K562 (cell line): ENCODE data around the gene SEBOX. TPM values are rescaled to one million over a fixed set of nuclear protein-coding genes. Genes with fewer than 3 reads are reported as not detected.

Source experiments
- ARID2 ChIP-seq: fragments of 450-650 bp; IDR thresholded peaks from 2 replicates; pipeline ENCODE4 v1.6.1; 2017; ENCODE audit warnings: antibody characterized with exemption, mild to moderate bottlenecking
- CBX1 ChIP-seq: sonication (generic); IDR thresholded peaks from 2 replicates; pipeline ENCODE4 v1.6.1; 2016; ENCODE audit warnings: antibody characterized with exemption, low read depth, mild to moderate bottlenecking
- CHD1 ChIP-seq: fragments of 200-600 bp; sonication (generic); IDR thresholded peaks from one replicate; pipeline ENCODE4 v1.6.1; 2012; ENCODE audit warnings: mild to moderate bottlenecking, moderate library complexity, low read length, inconsistent platforms
- LARP7 ChIP-seq: fragments of 450-650 bp; IDR thresholded peaks from 2 replicates; pipeline ENCODE4 v1.6.1; 2016
- NR4A1 ChIP-seq, 2 experiments: fragments of 250-450 bp in 1 of 2; fragments of 450-650 bp in 1 of 2; sonication (Bioruptor Pico) in 1 of 2; IDR thresholded peaks; 2 replicates each; pipeline versions ENCODE4 v1.4.0 to v1.6.1; 2016 to 2020; ENCODE audit warnings: mild to moderate bottlenecking in 2 of 2, missing compliant biosample characterization in 1 of 2, missing genetic modification characterization in 1 of 2, moderate library complexity in 1 of 2
- SMAD3 ChIP-seq: fragments of 450-650 bp; formaldehyde crosslinking; conservative IDR thresholded peaks from 2 replicates; pipeline ENCODE4 v1.4.0; 2020; ENCODE audit warnings: mild to moderate bottlenecking
- SMARCB1 ChIP-seq: IDR thresholded peaks from 2 replicates; pipeline ENCODE4 v1.6.1; 2011; ENCODE audit warnings: improper control_type of control experiment, low read depth; ENCODE audit not compliant: insufficient read length
- SNRNP70 ChIP-seq: fragments of 200-400 bp; formaldehyde crosslinking; optimal IDR thresholded peaks from 2 replicates; pipeline ENCODE3; 2017; ENCODE audit warnings: low read depth, low read length
- SRSF1 ChIP-seq: fragments of 200-400 bp; formaldehyde crosslinking; IDR thresholded peaks from 2 replicates; pipeline ENCODE4 v1.6.1; 2017; ENCODE audit warnings: mild to moderate bottlenecking, low read depth, low read length, moderate library complexity
- SUPT5H ChIP-seq: fragments of 450-650 bp; IDR thresholded peaks from 2 replicates; pipeline ENCODE4 v1.6.1; 2016
- XRCC5 ChIP-seq: fragments of 200-400 bp; formaldehyde crosslinking; IDR thresholded peaks from 2 replicates; pipeline ENCODE4 v1.6.1; 2017; ENCODE audit warnings: low read depth, mild to moderate bottlenecking, low read length
- ZBTB8A ChIP-seq: fragments of 450-650 bp; IDR thresholded peaks from 2 replicates; pipeline ENCODE4 v1.6.1; 2018; ENCODE audit warnings: mild to moderate bottlenecking, moderate library complexity; ENCODE audit not compliant: partially characterized antibody
- ZNF232 ChIP-seq: sonication (generic); formaldehyde crosslinking; IDR thresholded peaks from 2 replicates; pipeline ENCODE4 v1.8.0; 2022; ENCODE audit warnings: mild to moderate bottlenecking, missing genetic modification reagents
- ZNF584 ChIP-seq: fragments of 200-800 bp; sonication (Bioruptor generic); IDR thresholded peaks from 2 replicates; pipeline ENCODE4 v1.6.1; 2016; ENCODE audit warnings: low read depth, mild to moderate bottlenecking, missing genetic modification characterization, missing compliant biosample characterization
- polyA plus RNA-seq, 8 experiments: library from polyadenylated mRNA; depleted of rRNA in 4 of 8; stranded (reverse) in 5 of 8; unstranded in 3 of 8; fragments of >200 nt; fragmentation: Nextera tagmentation in 2 of 8; fragmentation: Illumina TruSeq in 1 of 8; extraction: Ambion mirVana in 2 of 8; extraction: Trizol in 1 of 8; gene quantifications; 2 replicates each; pipeline versions ENCODE4 v1.2.1 to v1.2.3, GENCODE V29; 2011 to 2014; ENCODE audit warnings: inconsistent platforms in 1 of 8, missing spikeins in 1 of 8
- total RNA-seq, 7 experiments: library from RNA; depleted of rRNA in 6 of 7; stranded (reverse); fragments of >200 nt in 6 of 7; fragmentation: Illumina TruSeq in 2 of 7; extraction: Trizol in 2 of 7; gene quantifications; 2 replicates each; pipeline versions ENCODE4 v1.2.1 to v1.2.3, GENCODE V29; 2011 to 2021; ENCODE audit warnings: low replicate concordance in 1 of 7
- TF ChIP-seq, protein P1 (sequence below): sonication (generic); formaldehyde crosslinking; IDR thresholded peaks from 2 replicates; pipeline ENCODE4 v1.9.0; 2022; ENCODE audit warnings: mild to moderate bottlenecking, missing genetic modification reagents
- TF ChIP-seq, protein P2 (sequence below): fragments of 450-650 bp; IDR thresholded peaks from 2 replicates; pipeline ENCODE4 v1.7.0; 2016; ENCODE audit warnings: borderline replicate concordance
- TF ChIP-seq, protein P3 (sequence below): fragments of 250-450 bp; sonication (Bioruptor Pico); IDR thresholded peaks from 2 replicates; pipeline ENCODE4 v1.8.0; 2021; ENCODE audit warnings: borderline replicate concordance, mild to moderate bottlenecking, moderate library complexity; ENCODE audit not compliant: poor library complexity, severe bottlenecking
- TF ChIP-seq, protein P4 (sequence below): sonication (generic); formaldehyde crosslinking; IDR thresholded peaks from 2 replicates; pipeline ENCODE4 v1.4.0; 2020; ENCODE audit warnings: mild to moderate bottlenecking, missing genetic modification reagents
- TF ChIP-seq, protein P5 (sequence below): fragments of 450-650 bp; formaldehyde crosslinking; IDR thresholded peaks from 2 replicates; pipeline ENCODE4 v1.4.0; 2022; ENCODE audit warnings: missing genetic modification characterization
- TF ChIP-seq, protein P6 (sequence below): fragments of 250-450 bp; sonication (Bioruptor Pico); IDR thresholded peaks from 2 replicates; pipeline ENCODE4 v1.4.0; 2020

The SEBOX gene
- total and polyA plus RNA-seq, 9 of the 15 experiments (the other 6 are each of a cell fraction or from before 2014, with no cell fraction given) = not detected

DNA sequence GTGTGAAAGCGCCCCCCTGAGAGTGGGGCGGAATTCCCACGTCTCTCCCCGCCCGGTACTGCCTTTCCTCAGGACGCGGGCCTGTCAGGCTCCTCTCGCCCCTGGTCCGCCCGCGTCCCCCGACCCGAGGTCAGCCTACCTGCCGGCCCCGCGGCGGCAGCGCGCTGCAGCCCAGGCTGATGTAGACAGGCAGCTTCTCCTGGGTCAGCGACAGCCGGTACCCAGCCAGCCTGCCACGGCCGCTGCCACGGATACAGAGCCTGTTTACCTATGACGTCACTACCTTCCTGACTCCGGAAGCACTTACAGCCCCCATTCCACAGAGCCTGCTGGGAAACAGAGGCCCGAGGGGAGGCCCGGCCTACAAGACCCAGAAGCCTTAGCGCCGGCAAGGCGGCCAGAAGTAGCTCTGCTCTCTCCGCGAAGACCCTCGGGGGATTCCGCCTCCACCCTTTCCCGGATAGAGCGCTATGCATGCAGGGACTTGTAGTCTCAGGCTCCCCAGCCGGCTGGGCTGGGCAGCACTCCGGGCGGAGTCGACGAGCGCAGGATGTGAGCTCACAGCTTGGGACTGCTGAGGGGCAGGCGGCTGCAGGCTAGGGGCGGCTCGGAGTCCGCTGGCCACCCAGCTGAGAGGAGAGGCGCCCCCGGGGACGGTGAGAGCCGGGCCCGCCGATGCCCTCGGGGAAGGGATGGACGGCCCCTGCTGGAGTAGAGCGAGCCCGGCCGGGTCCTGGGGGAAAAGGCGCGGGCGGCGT is 29.6 kb downstream of the SEBOX start, which contains the start of the genes IFT20 and TNFAIP1 (continued):
- TF ChIP-seq ZNF232 (CRISPR knock-in tag) (no peak), SMAD3 (CRISPR knock-in tag) (peak; percentile 84), CHD1 (no peak), ZNF584 (CRISPR knock-in tag) (peak; percentile 80), SUPT5H (peak; percentile 78), ARID2 (no peak), XRCC5 (0 out of 2 replicates have a peak, but pooled peaks have one; percentile 51), SNRNP70 (no peak), CBX1 (no peak), ZBTB8A (no peak), NR4A1 (CRISPR knock-in tag; IDR thresholded peaks at IDR 0.05) (peak; percentile 94; the same call in 1 of the 2 replicates), NR4A1 (tag; IDR thresholded peaks at IDR 0.05) (no peak), SMARCB1 (no peak), SRSF1 (no peak), LARP7 (0 out of 2 replicates have a peak, but pooled peaks have one; percentile 17)
- TF ChIP-seq, protein P1, sequence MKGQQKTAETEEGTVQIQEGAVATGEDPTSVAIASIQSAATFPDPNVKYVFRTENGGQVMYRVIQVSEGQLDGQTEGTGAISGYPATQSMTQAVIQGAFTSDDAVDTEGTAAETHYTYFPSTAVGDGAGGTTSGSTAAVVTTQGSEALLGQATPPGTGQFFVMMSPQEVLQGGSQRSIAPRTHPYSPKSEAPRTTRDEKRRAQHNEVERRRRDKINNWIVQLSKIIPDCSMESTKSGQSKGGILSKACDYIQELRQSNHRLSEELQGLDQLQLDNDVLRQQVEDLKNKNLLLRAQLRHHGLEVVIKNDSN (CRISPR knock-in tag) = 0 out of 2 replicates have a peak, but pooled peaks have one; percentile 6
- TF ChIP-seq, protein P2, sequence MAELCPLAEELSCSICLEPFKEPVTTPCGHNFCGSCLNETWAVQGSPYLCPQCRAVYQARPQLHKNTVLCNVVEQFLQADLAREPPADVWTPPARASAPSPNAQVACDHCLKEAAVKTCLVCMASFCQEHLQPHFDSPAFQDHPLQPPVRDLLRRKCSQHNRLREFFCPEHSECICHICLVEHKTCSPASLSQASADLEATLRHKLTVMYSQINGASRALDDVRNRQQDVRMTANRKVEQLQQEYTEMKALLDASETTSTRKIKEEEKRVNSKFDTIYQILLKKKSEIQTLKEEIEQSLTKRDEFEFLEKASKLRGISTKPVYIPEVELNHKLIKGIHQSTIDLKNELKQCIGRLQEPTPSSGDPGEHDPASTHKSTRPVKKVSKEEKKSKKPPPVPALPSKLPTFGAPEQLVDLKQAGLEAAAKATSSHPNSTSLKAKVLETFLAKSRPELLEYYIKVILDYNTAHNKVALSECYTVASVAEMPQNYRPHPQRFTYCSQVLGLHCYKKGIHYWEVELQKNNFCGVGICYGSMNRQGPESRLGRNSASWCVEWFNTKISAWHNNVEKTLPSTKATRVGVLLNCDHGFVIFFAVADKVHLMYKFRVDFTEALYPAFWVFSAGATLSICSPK = no peak
- TF ChIP-seq, protein P3, sequence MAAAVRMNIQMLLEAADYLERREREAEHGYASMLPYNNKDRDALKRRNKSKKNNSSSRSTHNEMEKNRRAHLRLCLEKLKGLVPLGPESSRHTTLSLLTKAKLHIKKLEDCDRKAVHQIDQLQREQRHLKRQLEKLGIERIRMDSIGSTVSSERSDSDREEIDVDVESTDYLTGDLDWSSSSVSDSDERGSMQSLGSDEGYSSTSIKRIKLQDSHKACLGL (CRISPR knock-in tag) = no peak
- TF ChIP-seq, protein P4, sequence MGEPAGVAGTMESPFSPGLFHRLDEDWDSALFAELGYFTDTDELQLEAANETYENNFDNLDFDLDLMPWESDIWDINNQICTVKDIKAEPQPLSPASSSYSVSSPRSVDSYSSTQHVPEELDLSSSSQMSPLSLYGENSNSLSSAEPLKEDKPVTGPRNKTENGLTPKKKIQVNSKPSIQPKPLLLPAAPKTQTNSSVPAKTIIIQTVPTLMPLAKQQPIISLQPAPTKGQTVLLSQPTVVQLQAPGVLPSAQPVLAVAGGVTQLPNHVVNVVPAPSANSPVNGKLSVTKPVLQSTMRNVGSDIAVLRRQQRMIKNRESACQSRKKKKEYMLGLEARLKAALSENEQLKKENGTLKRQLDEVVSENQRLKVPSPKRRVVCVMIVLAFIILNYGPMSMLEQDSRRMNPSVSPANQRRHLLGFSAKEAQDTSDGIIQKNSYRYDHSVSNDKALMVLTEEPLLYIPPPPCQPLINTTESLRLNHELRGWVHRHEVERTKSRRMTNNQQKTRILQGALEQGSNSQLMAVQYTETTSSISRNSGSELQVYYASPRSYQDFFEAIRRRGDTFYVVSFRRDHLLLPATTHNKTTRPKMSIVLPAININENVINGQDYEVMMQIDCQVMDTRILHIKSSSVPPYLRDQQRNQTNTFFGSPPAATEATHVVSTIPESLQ (CRISPR knock-in tag) = no peak
- TF ChIP-seq, protein P5, sequence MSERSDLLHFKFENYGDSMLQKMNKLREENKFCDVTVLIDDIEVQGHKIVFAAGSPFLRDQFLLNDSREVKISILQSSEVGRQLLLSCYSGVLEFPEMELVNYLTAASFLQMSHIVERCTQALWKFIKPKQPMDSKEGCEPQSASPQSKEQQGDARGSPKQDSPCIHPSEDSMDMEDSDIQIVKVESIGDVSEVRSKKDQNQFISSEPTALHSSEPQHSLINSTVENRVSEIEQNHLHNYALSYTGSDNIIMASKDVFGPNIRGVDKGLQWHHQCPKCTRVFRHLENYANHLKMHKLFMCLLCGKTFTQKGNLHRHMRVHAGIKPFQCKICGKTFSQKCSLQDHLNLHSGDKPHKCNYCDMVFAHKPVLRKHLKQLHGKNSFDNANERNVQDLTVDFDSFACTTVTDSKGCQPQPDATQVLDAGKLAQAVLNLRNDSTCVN (CRISPR knock-in tag) = peak; percentile 48; the same call in 1 of the 2 replicates
- TF ChIP-seq, protein P6, sequence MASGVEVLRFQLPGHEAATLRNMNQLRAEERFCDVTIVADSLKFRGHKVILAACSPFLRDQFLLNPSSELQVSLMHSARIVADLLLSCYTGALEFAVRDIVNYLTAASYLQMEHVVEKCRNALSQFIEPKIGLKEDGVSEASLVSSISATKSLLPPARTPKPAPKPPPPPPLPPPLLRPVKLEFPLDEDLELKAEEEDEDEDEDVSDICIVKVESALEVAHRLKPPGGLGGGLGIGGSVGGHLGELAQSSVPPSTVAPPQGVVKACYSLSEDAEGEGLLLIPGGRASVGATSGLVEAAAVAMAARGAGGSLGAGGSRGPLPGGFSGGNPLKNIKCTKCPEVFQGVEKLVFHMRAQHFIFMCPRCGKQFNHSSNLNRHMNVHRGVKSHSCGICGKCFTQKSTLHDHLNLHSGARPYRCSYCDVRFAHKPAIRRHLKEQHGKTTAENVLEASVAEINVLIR = peak; percentile 94
